ENCODE results near the gene SEC31B. TPM values are rescaled to one million over a fixed set of nuclear protein-coding genes. Genes with fewer than 3 reads are reported as not detected.
A peak's percentile ranks its signal among the peaks of the same experiment; 100 is the strongest.

The SEC31B gene
- total RNA-seq, 1 donor from 2014 or later = 9.2 TPM

DNA sequence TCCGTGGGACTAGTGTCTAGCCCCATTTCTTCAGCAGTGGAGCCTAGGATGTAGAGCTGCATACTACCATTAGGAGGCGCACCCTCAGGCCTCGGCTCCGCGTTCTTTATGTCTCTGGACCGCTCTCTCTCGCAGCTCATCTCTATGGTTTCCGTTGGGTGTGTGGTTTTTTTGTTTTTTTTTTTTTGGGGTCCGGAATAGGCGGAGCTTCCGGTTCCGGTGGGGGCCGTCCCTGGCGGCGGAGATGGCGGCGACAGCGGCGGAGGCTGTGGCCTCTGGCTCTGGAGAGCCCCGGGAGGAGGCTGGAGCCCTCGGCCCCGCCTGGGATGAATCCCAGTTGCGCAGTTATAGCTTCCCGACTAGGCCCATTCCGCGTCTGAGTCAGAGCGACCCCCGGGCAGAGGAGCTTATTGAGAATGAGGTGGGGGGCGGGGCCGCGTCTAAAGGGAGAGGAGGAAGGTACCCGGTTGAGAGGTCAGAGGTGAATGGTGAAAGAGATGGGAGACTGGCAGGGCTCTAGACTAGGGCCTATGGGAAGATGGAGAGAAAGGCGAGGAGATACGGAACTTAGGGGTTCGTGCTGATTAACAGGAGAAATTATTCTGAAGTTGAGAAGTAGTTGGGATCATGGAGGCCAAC, 16.2 kb upstream of the SEC31B start, which contains the start of gene HIF1AN:
HIF1AN (plus strand) TSS at position 229 of the 639 bp plus-strand sequence; CDS start at position 245, 16 bp downstream.
- H3K4me1 ChIP-seq = peaks cover 0 to 14% of the 10 kb centered on the region in 2 donors
- intact Hi-C loops (cut with DNase I) = loop anchor here (5.0 to 10.0 kb wide), 3 partner anchors 249 to 911 kb away; partner anchors contain the start of genes BLOC1S2, LZTS2 and SLC25A28
- H3K9me3 ChIP-seq = no peaks in the 10 kb centered on the region
- H3K36me3 ChIP-seq = peaks cover 11 to 26% of the 10 kb centered on the region in 2 donors
- TF ChIP-seq, protein P1, sequence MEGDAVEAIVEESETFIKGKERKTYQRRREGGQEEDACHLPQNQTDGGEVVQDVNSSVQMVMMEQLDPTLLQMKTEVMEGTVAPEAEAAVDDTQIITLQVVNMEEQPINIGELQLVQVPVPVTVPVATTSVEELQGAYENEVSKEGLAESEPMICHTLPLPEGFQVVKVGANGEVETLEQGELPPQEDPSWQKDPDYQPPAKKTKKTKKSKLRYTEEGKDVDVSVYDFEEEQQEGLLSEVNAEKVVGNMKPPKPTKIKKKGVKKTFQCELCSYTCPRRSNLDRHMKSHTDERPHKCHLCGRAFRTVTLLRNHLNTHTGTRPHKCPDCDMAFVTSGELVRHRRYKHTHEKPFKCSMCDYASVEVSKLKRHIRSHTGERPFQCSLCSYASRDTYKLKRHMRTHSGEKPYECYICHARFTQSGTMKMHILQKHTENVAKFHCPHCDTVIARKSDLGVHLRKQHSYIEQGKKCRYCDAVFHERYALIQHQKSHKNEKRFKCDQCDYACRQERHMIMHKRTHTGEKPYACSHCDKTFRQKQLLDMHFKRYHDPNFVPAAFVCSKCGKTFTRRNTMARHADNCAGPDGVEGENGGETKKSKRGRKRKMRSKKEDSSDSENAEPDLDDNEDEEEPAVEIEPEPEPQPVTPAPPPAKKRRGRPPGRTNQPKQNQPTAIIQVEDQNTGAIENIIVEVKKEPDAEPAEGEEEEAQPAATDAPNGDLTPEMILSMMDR (IDR thresholded peaks at IDR 0.05) = peak; percentile 67 to 97 (median 92)
- H3K27ac ChIP-seq = peak within 1 kb of the TSS; percentile 70 to 81
- no peaks in the 10 kb centered on the region for H3K27me3 ChIP-seq
- H3K4me3 ChIP-seq = peak within 1 kb of the TSS; percentile 79 to 86
- peak; percentile 67 to 95 for DNase-seq (ENCODE audit: low spot score in 2 of 2)

GRCh38 chr10:100535338-100535714, 15.7 kb upstream of the SEC31B start:
- Histone ChIP-seq H3K4me3 (peak overlapping the region; percentile 79 to 86), H3K27ac (peak overlapping the region; percentile 59 to 70), H3K4me1 (peaks cover 0 to 14% of the 10 kb centered on the region in 2 donors), H3K9me3 (no peaks in the 10 kb centered on the region), H3K27me3 (no peaks in the 10 kb centered on the region), H3K36me3 (peaks cover 6 to 21% of the 10 kb centered on the region in 2 donors)
- TF ChIP-seq, protein P1 (IDR thresholded peaks at IDR 0.05) = no peak
- no peak for DNase-seq (ENCODE audit: low spot score in 2 of 2)
- intact Hi-C loops (cut with DNase I) = loop anchor here (5.0 to 10.0 kb wide), 3 partner anchors 248 to 911 kb away; partner anchors contain the start of genes BLOC1S2, LZTS2 and SLC25A28

DNA sequence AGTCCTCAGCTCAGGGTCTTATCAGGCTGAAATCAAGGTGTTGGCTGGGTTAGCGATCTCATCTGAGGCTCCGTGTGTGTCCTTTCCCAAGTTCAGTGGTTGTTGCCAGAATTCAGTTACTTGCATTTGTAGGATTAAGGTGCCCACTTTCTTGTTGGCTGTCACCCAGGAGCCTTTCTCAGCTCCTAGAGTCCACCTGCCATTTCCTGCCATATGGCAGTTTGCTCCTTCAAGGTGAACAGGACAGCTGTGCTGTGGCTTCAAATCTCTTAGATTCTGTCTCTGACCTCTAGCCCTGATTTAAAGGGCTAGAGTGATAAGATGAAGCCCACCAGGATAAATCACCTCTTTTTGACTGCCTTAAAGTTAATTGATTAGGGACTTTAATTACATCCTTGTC, 15.1 kb upstream of the SEC31B start:
- Histone ChIP-seq H3K4me3 (no peak overlapping the region), H3K36me3 (peaks cover 0 to 15% of the 10 kb centered on the region in 2 donors), H3K27ac (peak overlapping the region in 1 of 2 donors; percentile 70), H3K9me3 (no peaks in the 10 kb centered on the region), H3K27me3 (no peaks in the 10 kb centered on the region), H3K4me1 (peaks cover 2 to 18% of the 10 kb centered on the region in 2 donors)
- no peak for DNase-seq (ENCODE audit: low spot score in 2 of 2)
- intact Hi-C loops (cut with DNase I) = loop anchor here (5.0 to 10.0 kb wide), 3 partner anchors 247 to 910 kb away; partner anchors contain the start of genes BLOC1S2, LZTS2 and SLC25A28
- TF ChIP-seq, protein P1 (IDR thresholded peaks at IDR 0.05) = no peak

DNA sequence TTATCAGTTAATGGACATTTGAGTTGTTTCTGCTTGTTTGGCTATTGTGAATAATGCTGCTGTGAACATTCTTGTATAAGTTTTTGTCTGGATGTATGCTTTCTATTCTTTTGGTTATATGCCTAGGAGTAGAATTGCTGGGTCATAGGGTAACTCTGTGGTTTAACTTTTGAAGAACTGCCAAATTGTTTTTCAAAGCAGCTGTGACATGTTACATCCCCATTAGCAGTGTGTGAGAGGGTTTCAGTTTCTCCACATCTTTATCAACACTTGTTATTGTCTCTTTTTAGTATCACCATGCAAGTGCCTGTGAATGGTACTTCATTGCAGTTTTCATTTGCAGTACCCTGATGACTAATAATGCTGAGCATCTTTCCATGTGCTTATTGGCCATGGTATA, 12.1 kb upstream of the SEC31B start:
- H3K27ac ChIP-seq = no peak overlapping the region
- no peaks in the 10 kb centered on the region for H3K9me3 ChIP-seq
- no peak overlapping the region for H3K4me3 ChIP-seq
- H3K4me1 ChIP-seq = peaks cover 2 to 17% of the 10 kb centered on the region in 2 donors
- intact Hi-C loops (cut with DNase I) = loop anchor here (2.0 to 10.0 kb wide), 3 partner anchors 159 to 907 kb away; partner anchors contain the start of genes LZTS2 and SLC25A28
- no peak for DNase-seq (ENCODE audit: low spot score in 2 of 2)
- peaks cover under 1 to 5% of the 10 kb centered on the region in 2 donors for H3K36me3 ChIP-seq
- H3K27me3 ChIP-seq = no peaks in the 10 kb centered on the region
- TF ChIP-seq, protein P1 (IDR thresholded peaks at IDR 0.05) = no peak

DNA sequence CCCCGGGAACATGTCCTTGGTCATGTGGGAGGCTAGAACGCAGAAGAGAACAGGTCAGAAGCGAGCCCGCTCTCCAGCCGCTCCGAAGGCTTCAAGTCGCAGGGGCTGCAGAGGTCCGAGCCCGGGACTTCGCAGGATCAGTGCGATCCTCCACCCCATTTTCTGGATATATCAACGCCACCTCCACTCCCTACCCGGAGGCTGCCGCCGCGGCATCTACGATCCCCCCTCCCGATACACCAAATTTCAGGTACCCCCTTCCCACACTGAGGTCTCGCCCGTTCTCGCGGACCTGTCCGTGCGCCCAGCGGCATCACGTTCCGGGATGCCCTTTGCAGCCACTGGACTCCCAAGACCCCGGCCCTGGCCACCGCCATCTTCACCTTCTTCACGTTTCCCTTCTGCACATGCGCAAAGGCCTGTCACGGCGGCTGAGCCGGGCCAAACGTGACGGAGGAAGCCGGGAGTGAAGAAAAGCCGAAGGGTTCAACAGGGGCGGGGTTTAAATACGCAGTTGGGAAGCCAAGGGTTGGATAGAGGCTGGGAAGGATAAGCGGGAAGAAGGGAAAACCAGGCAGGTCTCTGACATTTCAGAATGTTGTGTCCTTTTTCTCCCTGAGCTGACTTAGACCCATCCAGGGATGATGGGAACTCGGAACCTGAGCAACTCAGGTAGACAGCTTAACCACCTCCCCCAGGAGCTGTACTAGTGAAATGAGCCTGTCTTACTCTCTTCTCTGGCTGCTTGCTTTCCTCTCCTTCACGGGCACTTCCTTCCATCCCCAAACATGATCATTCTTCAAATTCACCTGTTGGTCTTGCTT, 10.0 kb upstream of the SEC31B start, which contains the start of gene NDUFB8:
NDUFB8 (minus strand) TSS at position 397 of the 824 bp plus-strand sequence; CDS start at position 377, 20 bp downstream.
- Histone ChIP-seq H3K4me3 (peak within 1 kb of the TSS; percentile 87 to 91), H3K36me3 (peaks cover 19 to 25% of the 10 kb centered on the region in 2 donors), H3K4me1 (peaks cover 2 to 7% of the 10 kb centered on the region in 2 donors), H3K9me3 (no peaks in the 10 kb centered on the region), H3K27ac (peak within 1 kb of the TSS; percentile 71 to 84), H3K27me3 (no peaks in the 10 kb centered on the region)
- peak; percentile 62 to 94 for DNase-seq (ENCODE audit: low spot score in 2 of 2)
- TF ChIP-seq, protein P1 (IDR thresholded peaks at IDR 0.05) = no peak
- intact Hi-C loops (cut with DNase I) = loop anchor here (2.0 to 10.0 kb wide), 4 partner anchors 157 to 905 kb away; partner anchors contain the start of genes LZTS2 and SLC25A28
